Loucy (cell line): ENCODE data around the gene STK40.

ENCODE experiments used
- H2AFZ ChIP-seq: fragments of 200-600 bp; sonication (generic); 2 replicates; pipeline ENCODE4 v1.6.0; 2016; ENCODE audit warnings: antibody characterized with exemption, mild to moderate bottlenecking, low read length, moderate library complexity
- H3F3A ChIP-seq: fragments of 200-600 bp; 2 replicates; pipeline ENCODE4 v1.6.0; 2016; ENCODE audit warnings: antibody characterized with exemption, low read depth, mild to moderate bottlenecking
- H3K27me3 ChIP-seq: fragments of 200-600 bp; sonication (generic); 2 replicates; pipeline ENCODE4 v1.6.1; 2014; ENCODE audit warnings: low read length, mild to moderate bottlenecking; ENCODE audit not compliant: insufficient read depth, poor library complexity, severe bottlenecking
- H3K36me3 ChIP-seq: fragments of 200-600 bp; sonication (generic); 2 replicates; pipeline ENCODE4 v1.6.1; 2016; ENCODE audit warnings: low read length; ENCODE audit not compliant: insufficient read depth
- H3K4me1 ChIP-seq: fragments of 200-600 bp; sonication (generic); 2 replicates; pipeline ENCODE4 v1.5.1; 2014; ENCODE audit warnings: low read length, mild to moderate bottlenecking; ENCODE audit not compliant: insufficient read depth, poor library complexity, severe bottlenecking
- H3K4me2 ChIP-seq: fragments of 200-600 bp; sonication (generic); 2 replicates; pipeline ENCODE4 v1.6.0; 2014; ENCODE audit warnings: antibody characterized with exemption, low read length, low read depth, mild to moderate bottlenecking; ENCODE audit not compliant: poor library complexity, severe bottlenecking
- H3K4me3 ChIP-seq: fragments of 200-600 bp; sonication (generic); 2 replicates; pipeline ENCODE4 v1.5.1; 2014; ENCODE audit warnings: low read length, mild to moderate bottlenecking, mixed read lengths; ENCODE audit not compliant: poor library complexity, severe bottlenecking
- H3K79me2 ChIP-seq: fragments of 200-600 bp; sonication (generic); 2 replicates; pipeline ENCODE4 v1.6.1; 2014; ENCODE audit warnings: low read length; ENCODE audit not compliant: insufficient read depth
- H3K9ac ChIP-seq: fragments of 200-600 bp; sonication (generic); 2 replicates; pipeline ENCODE4 v1.6.0; 2014; ENCODE audit warnings: mild to moderate bottlenecking, low read depth, low read length, moderate library complexity; ENCODE audit not compliant: poor library complexity, severe bottlenecking
- H3K9me2 ChIP-seq: fragments of 200-600 bp; sonication (generic); replicated peaks from 2 replicates; pipeline ENCODE4 v1.6.1; 2016; ENCODE audit warnings: low read depth, low read length, mixed read lengths
- H3K9me3 ChIP-seq: fragments of 200-600 bp; sonication (generic); 2 replicates; pipeline ENCODE4 v1.6.1; 2014; ENCODE audit warnings: mild to moderate bottlenecking, antibody characterized with exemption, low read length, low read depth; ENCODE audit not compliant: insufficient read depth
- H4K20me1 ChIP-seq: fragments of 200-600 bp; sonication (generic); 2 replicates; pipeline ENCODE4 v1.6.0; 2014; ENCODE audit warnings: antibody characterized with exemption, low read length, mild to moderate bottlenecking; ENCODE audit not compliant: insufficient read depth, poor library complexity, severe bottlenecking
- EZH2phosphoT487 ChIP-seq: fragments of 200-600 bp; IDR thresholded peaks from 2 replicates; pipeline ENCODE4 v1.6.1; 2018; ENCODE audit warnings: antibody characterized with exemption, mild to moderate bottlenecking, moderate library complexity, borderline replicate concordance
- TF ChIP-seq, protein P1 (sequence below): fragments of 200-600 bp; sonication (generic); conservative IDR thresholded peaks from 2 replicates; pipeline ENCODE4 v1.5.1; 2014; ENCODE audit warnings: mild to moderate bottlenecking, antibody characterized with exemption, low read length

Gene STK40

DNA sequence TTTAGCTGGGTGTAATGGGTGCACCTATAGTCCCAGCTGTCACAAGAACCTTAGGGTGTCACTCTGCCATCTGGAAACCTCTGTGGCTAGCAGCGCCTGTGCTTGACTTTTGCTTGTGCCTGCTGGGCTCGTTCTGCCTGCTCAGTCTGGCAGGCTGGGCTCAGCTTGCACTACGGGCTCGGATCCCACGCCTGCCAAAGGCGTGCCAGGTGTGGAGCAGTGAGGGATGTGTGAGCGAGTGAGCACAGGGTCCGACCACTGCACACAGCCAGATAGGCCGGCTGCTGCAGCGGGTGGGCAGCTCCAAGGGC, 14.7 kb upstream of the STK40 start:
- Histone ChIP-seq H3K79me2 (peaks cover 15% of the 10 kb centered on the region; the same call in 1 of the 2 replicates), H3K27me3 (no peaks in the 10 kb centered on the region), H3K4me3 (no peak overlapping the region), H3K36me3 (no peaks in the 10 kb centered on the region), H3K9me2 (no peaks in the 10 kb centered on the region), H3F3A (no peaks in the 10 kb centered on the region), H3K4me2 (peak overlapping the region; percentile 48), H4K20me1 (no peaks in the 10 kb centered on the region), H3K9ac (no peak overlapping the region), H2AFZ (peak overlapping the region; percentile 43; the same call in 1 of the 2 replicates), H3K9me3 (no peaks in the 10 kb centered on the region), H3K4me1 (peaks cover 20% of the 10 kb centered on the region)
- no peak for TF ChIP-seq EZH2phosphoT487
- TF ChIP-seq, protein P1, sequence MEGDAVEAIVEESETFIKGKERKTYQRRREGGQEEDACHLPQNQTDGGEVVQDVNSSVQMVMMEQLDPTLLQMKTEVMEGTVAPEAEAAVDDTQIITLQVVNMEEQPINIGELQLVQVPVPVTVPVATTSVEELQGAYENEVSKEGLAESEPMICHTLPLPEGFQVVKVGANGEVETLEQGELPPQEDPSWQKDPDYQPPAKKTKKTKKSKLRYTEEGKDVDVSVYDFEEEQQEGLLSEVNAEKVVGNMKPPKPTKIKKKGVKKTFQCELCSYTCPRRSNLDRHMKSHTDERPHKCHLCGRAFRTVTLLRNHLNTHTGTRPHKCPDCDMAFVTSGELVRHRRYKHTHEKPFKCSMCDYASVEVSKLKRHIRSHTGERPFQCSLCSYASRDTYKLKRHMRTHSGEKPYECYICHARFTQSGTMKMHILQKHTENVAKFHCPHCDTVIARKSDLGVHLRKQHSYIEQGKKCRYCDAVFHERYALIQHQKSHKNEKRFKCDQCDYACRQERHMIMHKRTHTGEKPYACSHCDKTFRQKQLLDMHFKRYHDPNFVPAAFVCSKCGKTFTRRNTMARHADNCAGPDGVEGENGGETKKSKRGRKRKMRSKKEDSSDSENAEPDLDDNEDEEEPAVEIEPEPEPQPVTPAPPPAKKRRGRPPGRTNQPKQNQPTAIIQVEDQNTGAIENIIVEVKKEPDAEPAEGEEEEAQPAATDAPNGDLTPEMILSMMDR, result no peak

DNA sequence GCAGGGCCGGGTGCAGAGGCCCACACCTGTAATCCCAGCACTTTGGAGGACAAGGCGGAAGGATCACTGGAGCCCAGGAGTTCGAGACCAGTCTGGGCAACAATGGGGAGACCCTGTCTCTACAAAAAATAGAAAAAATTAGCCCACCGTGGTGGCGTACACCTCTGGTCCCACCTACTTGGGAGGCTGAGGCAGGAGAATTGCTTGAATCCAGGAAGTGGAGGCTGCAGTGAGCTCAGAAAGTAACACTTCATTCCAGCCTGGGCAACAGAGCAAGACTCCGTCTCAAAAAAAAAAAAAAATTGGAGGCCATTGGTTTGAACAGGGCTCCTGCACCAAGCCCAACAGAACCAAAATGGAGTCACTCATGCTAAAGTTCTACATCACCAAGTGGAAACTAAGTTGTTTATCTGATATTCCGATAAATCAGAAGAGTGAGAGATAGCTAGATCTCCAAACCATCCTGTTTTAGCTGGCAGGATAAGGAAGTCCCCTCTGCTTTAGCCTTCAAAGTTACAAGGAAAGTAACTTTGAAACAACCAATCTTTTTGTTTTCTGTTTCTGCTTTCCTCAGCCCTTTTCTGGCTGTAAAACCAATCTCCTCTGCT, 12.8 kb upstream of the STK40 start:
- TF ChIP-seq, protein P1, result no peak
- no peak for TF ChIP-seq EZH2phosphoT487
- H3K9me2 ChIP-seq, result no peaks in the 10 kb centered on the region
- H3K4me1 ChIP-seq, result peaks cover 20% of the 10 kb centered on the region
- H3K27me3 ChIP-seq, result no peaks in the 10 kb centered on the region
- H3K9ac ChIP-seq, result peak overlapping the region; percentile 91
- no peaks in the 10 kb centered on the region for H4K20me1 ChIP-seq
- no peaks in the 10 kb centered on the region for H3F3A ChIP-seq
- peak overlapping the region; percentile 96; the same call in 1 of the 2 replicates for H2AFZ ChIP-seq
- H3K4me3 ChIP-seq, result peak overlapping the region; percentile 100
- no peaks in the 10 kb centered on the region for H3K9me3 ChIP-seq
- H3K4me2 ChIP-seq, result peak overlapping the region; percentile 93
- peaks cover 20% of the 10 kb centered on the region; the same call in 1 of the 2 replicates for H3K79me2 ChIP-seq
- H3K36me3 ChIP-seq, result no peaks in the 10 kb centered on the region

DNA sequence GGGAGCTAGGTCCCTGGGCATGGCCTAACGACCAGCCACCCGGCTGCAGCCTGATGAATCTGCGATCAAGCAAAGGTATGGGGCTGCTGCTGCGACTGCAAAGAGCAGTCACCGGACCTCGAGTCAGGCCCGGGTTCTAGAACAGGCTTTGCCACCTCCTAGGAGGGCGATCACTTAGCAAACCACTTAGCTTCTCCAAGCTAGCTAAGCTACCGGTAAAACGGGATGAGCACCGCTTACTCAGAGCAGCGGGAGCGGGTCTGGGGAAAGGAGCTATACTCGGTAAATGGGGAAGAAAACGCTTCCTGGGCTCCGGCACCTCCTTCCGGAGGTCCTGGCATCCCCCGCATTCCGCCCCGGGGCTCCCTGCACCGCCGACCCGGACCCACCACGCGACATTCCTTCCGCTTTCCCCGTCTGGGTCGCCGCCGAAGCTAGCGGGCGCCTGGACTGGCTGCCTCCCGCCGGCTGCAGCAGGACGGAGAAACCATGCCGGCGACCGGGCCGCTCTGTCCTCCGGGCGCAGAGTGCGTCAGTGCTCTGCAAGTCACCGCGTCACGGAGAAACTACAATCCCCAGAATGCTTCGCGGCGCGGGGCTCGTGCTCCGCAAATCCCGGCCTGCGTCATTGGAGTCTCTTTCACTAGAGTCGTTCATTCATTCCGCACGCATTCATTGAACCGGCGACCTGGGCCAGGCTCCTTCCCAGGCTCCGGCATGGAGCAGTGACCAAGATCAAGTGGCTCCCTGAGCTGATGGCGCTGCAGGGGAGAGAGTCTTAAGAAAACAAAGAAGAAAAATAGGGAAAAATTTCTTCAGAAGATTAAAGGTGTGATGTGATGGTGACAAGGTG, 11.9 kb upstream of the STK40 start, which contains the start of gene LSM10:
LSM10 (minus strand) TSS at position 531 of the 853 bp plus-strand sequence. CDS start 3,779 bp downstream, outside the sequence.
- Histone ChIP-seq H3F3A (no peaks in the 10 kb centered on the region), H3K4me1 (peaks cover 20% of the 10 kb centered on the region), H3K79me2 (peaks cover 20% of the 10 kb centered on the region; the same call in 1 of the 2 replicates), H3K4me2 (peak within 1 kb of the TSS; percentile 94), H3K4me3 (peak within 1 kb of the TSS; percentile 100), H2AFZ (peak within 1 kb of the TSS; percentile 96), H4K20me1 (no peaks in the 10 kb centered on the region), H3K9ac (peak within 1 kb of the TSS; percentile 91), H3K9me3 (no peaks in the 10 kb centered on the region), H3K27me3 (no peaks in the 10 kb centered on the region), H3K36me3 (no peaks in the 10 kb centered on the region), H3K9me2 (no peaks in the 10 kb centered on the region)
- TF ChIP-seq, protein P1, result no peak
- TF ChIP-seq EZH2phosphoT487, result no peak
